GM19463 (cell line): ENCODE data around the gene B3GNT8.
A peak's percentile ranks its signal among the peaks of the same experiment; 100 is the strongest.
"Not testable (repeated sequence)": the region's sequence is repeated elsewhere in the genome, so short reads cannot be mapped to it uniquely, and the experiment has no call there.

ENCODE experiments used
- ATAC-seq: cut with Tn5 transposase; IDR thresholded peaks from one replicate; pipeline ENCODE4 v1.9.1; 2021; ENCODE audit warnings: mild to moderate bottlenecking, moderate library complexity; ENCODE audit not compliant: unreplicated experiment

B3GNT8 gene

GRCh38 chr19:41426952-41427646, at the start of gene B3GNT8:
Gene B3GNT8 (minus strand): TSS chr19:41427374. CDS start chr19:41426778, 596 bp downstream.
- no peak for ATAC-seq

- ATAC-seq = no peak
Measured at GRCh38 chr19:41476583-41476982, 49.4 kb upstream of the B3GNT8 start.

GRCh38 chr19:41463257-41464256, 36.4 kb upstream of the B3GNT8 start:
- not testable (repeated sequence) for ATAC-seq

GRCh38 chr19:41462497-41462896, 35.3 kb upstream of the B3GNT8 start:
- no peak for ATAC-seq

GRCh38 chr19:41457241-41457640, 30.1 kb upstream of the B3GNT8 start:
- peak; percentile 65 for ATAC-seq

- ATAC-seq = no peak
Measured at GRCh38 chr19:41456342-41456918, 29.3 kb upstream of the B3GNT8 start.

GRCh38 chr19:41455936-41456335, 28.8 kb upstream of the B3GNT8 start:
- ATAC-seq = no peak

- no peak for ATAC-seq
Measured at GRCh38 chr19:41452584-41453275, 25.6 kb upstream of the B3GNT8 start.

- ATAC-seq = no peak
Measured at GRCh38 chr19:41449865-41450178, 22.6 kb upstream of the B3GNT8 start.

GRCh38 chr19:41449079-41449864, 22.1 kb upstream of the B3GNT8 start:
- ATAC-seq = peak; percentile 62

- ATAC-seq = no peak
Measured at GRCh38 chr19:41447732-41448332, 20.7 kb upstream of the B3GNT8 start.

GRCh38 chr19:41445575-41445974, 18.4 kb upstream of the B3GNT8 start:
- ATAC-seq = no peak

GRCh38 chr19:41443813-41444455, 16.8 kb upstream of the B3GNT8 start:
- ATAC-seq = no peak

- ATAC-seq = no peak
Measured at GRCh38 chr19:41442473-41443355, 15.5 kb upstream of the B3GNT8 start, which contains the start of gene ERICH4. Gene ERICH4 (plus strand): TSS chr19:41443156. CDS start chr19:41443170, 14 bp downstream.

GRCh38 chr19:41441321-41441945, 14.3 kb upstream of the B3GNT8 start:
- no peak for ATAC-seq

- peak; percentile 90 for ATAC-seq
Measured at GRCh38 chr19:41439441-41440222, 12.5 kb upstream of the B3GNT8 start, which contains the start of gene DMAC2. Gene DMAC2 (minus strand): TSS chr19:41439912. CDS start chr19:41439899, 13 bp downstream.
